B cell (primary cell): ENCODE results near the gene ITPR1.

Source experiments
- CTCF ChIP-seq: fragments of 200-600 bp; IDR thresholded peaks from one replicate; pipeline ENCODE4 v1.8.0; 2022; ENCODE audit warnings: antibody characterized with exemption, mild to moderate bottlenecking
- EZH2 ChIP-seq: IDR thresholded peaks from 2 replicates; pipeline ENCODE4 v1.6.1; 2012; ENCODE audit warnings: borderline replicate concordance, low read depth, mild to moderate bottlenecking, moderate library complexity, low read length; ENCODE audit not compliant: insufficient read depth, poor library complexity, severe bottlenecking

- TF ChIP-seq CTCF, result no peak
- TF ChIP-seq EZH2, result no peak
These were observed 335.9 kb downstream of the ITPR1 start for GRCh38 chr3:4829031-4829394.
